Measurements from ENCODE around the gene VEPH1.

The VEPH1 gene

DNA sequence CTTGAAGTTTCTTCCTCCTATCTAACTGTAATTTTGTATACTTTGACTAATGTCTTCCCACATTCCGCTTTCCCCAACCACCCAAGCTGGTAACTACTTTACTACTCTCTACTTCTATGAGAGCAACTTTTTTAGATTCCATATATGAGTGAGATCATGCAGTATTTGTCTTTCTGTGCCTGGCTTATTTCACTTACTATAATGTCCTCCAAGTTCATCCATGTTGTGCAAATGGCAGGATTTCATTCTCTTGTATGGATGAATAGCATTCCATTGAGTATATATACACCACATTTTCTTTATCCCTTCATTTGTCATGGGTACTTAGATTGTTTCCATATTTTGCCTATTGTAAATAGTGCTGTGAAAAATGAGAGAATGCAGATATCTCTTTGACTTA is 264.8 kb downstream of the VEPH1 start:
- DNase-seq (ENCODE audit: low read depth, low spot score), result no peak
- no peak overlapping the region for H3K27ac ChIP-seq

DNA sequence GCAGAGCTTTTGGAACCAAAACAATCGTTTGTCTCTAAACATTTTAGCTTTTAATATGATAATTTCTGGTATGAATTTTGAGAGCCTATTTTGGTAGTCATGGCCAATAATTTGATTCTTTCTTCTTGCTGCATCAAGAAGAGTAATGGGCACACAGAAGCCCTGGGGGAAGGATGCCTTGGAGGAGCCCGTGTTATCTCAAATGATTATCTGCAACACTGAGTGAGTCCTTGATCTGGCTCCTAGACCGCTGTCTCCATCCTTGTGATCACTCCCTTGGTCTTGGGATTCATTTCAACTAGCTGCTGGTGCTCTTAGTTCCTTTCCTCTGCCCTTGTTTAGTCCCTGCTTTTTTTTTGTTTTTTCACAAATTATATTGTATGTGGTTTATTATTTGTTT is 265.3 kb downstream of the VEPH1 start:
- H3K27ac ChIP-seq, result no peak overlapping the region
- no peak for DNase-seq (ENCODE audit: low read depth, low spot score)

DNA sequence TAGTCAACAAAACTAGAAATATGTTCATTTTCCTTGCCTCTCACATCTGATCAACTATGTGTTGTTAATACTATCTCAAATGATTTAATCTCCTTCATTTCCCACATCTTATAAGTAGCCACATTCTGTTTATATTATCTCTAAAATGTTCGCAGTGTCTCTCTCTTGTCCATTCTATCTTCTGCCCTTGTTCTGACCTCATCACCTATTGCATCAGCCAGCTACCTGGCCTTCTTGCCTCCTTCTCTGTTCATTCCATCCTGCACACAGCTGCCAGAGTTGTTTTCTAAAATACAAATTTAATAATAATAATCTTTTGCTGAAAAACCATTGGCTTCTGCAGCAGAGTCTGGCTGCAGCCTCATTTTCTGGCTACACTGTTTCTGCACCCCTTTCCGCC is 267.9 kb downstream of the VEPH1 start:
- DNase-seq (ENCODE audit: low read depth, low spot score), result no peak
- no peak overlapping the region for H3K27ac ChIP-seq

DNA sequence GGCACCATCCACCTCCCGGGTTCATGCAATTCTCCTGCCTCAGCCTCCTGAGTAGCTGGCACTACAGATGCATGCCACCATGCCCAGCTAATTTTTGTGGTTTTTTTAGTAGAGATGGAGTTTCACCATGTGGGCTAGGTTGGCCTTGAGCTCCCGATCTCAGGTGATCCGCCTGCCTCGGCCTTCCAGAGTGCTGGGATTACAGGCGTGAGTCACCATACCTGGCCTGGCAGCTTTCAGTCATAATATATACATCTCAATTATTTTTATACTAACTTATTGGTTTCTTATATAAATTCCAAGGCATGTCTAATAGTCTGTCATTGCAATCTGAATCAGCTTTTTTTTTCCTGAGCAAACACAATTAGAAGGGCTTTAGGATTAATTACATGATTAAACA is 269.3 kb downstream of the VEPH1 start:
- no peak for DNase-seq (ENCODE audit: low read depth, low spot score)
- no peak overlapping the region for H3K27ac ChIP-seq

DNA sequence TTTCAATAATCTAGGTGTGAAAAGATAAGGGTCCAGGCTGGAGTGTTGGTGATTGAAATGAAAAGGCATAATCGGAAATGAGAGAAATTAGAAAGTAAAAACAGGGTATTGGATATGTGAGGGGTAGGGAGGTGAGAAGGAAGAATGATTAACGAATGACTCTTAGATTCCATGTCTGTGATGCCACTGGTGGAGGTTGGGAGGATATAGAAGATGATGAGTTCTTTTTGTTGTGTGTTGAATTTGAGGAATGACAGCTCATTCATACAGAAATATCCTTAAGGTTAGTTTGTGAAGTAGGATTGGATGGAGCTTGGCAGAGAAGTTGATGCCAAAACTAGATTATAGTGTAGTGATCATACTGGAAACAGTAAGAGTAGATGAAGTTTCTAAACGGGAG is 271.1 kb downstream of the VEPH1 start:
- no peak for DNase-seq (ENCODE audit: low read depth, low spot score)
- H3K27ac ChIP-seq, result no peak overlapping the region

DNA sequence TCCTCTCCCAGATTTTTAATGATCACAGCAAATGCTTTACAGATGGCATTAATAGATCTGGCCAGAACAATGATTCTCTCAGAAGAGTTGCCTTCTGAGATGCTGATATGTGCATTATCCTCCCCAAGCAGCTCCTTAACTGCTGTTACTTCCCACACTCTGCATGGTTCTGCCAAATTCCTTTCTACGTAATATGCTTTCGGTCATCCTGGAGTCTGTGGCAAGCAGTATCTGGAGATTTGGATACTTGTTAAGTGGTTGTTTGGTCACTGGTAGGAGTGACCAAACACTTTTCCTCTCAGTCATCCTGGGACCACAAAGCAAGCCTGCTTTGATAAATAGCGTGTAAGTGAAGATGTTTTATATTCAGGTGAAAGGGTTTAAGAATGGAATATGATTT is 272.1 kb downstream of the VEPH1 start:
- no peak for DNase-seq (ENCODE audit: low read depth, low spot score)

DNA sequence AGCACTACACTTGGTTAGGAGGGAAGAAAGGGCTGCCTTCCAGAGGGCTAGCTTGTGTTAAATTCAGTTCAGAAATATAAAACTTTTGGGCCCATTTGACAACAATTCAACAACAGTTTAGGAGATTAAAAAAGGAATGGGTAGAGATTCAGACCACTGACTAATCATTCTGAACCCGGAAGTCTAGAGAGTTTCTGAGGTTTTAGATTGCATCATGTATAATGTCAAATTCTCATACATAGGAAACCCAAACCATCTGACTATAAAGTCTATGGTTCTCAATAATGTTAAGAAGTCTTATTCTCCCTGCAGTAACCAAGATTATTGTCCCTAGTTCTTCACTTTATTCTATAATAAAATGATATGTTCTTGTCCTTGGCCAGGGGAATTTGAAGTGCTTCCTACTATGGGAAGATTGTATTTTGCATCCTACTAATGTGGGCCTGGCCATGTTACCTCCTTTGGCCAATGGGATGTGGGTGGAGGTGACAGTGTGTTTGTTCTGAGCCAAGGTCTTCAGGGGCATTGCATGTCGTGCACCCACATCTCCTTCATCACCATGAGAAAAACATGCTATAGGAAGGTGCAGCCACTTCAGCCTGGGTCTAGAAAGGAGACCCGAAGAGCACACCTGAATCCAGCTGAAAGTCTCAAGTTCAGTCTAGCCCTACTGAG is 276.9 kb downstream of the VEPH1 start:
- H3K27ac ChIP-seq, result no peak overlapping the region
- DNase-seq (ENCODE audit: low read depth, low spot score), result no peak

More for the DNA sequence above, 272.1 kb downstream of the VEPH1 start:
- H3K27ac ChIP-seq, result no peak overlapping the region

DNA sequence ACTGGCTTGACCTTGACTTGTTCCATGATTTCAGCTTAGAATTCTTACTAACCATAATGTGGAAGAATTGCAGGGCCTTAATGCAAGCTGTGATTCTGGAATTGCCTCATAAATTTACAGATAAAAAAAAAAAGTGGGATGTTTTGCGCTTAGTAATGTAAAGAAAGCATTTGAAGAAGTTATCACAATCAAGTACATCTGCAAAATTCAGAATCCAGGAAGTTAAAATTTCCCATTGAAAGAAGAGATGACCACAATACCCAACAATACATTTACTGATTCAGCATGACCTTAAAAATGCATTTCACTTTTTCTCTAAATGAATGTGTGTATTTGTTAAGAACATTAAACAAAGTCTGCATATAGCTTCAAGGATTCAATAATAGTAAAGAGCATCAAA is 278.2 kb downstream of the VEPH1 start:
- no peak for DNase-seq (ENCODE audit: low read depth, low spot score)
- H3K27ac ChIP-seq, result no peak overlapping the region

DNA sequence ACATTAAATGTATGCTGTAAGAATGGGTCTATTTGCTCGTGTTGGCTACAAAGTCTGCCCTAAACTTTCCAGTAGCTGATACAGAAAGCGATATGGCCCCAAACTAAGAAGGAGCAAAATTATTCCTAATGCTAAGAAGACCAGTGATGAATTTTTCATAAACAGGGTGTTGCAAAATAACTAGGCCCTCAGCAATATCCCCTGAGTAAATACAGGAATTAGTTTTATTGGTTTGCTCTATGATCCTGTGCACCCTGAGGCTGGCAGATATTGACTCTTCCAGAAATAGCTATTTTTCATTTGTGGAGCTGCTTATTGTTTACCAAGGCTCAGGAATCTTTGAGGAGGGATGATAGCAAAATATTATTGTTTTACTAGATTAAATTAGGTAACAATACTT is 282.3 kb downstream of the VEPH1 start:
- no peak overlapping the region for H3K27ac ChIP-seq
- DNase-seq (ENCODE audit: low read depth, low spot score), result no peak

DNA sequence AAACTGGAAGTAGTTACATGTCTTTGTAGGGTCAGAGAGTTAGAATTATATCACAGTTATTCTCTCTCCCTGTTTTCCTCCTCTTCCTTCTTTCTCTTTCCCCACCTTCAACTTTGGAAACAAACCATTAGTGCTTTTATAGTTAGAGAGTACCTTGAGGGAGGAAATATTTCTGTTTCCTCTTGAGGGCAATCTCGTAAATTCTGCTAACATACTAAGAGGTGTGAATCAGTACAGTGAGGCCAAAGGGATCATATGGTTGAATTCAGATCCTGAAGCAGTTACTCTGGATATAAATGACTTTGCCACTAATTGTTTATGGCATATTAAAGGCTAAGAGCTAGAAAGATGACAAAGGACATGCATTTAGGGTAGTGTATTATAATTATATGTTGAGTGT is 283.0 kb downstream of the VEPH1 start:
- DNase-seq (ENCODE audit: low read depth, low spot score), result no peak
- no peak overlapping the region for H3K27ac ChIP-seq

DNA sequence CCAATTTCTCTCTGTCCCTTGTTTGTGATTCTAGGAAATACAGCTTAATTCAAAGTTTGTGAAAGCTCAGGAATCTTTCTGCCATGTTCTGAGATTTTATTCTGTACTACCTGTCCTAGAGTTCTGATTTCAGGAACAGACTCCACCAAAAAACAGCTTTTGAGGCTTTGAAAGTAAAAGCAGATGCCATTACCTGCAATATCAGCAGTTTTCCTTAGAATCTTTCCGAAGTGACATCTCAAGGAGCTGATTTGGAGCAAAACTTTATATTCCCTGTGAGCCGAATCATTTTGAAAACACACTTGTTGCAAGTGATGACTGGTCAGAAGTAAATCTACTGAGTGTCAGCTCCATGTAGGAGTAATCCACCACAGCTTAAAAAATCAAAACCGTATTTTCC is 284.0 kb downstream of the VEPH1 start:
- no peak overlapping the region for H3K27ac ChIP-seq
- DNase-seq (ENCODE audit: low read depth, low spot score), result no peak
